IMR-90 (cell line): ENCODE measurements around the gene RELCH. TPM values are rescaled to one million over a fixed set of nuclear protein-coding genes. Genes with fewer than 3 reads are reported as not detected.

ENCODE experiments used
- ATAC-seq: fragments of 200-7000 bp; cut with Tn5 transposase; 2 replicates; pipeline ENCODE4 v1.9.1; 2020; ENCODE audit warnings: low read depth, mild to moderate bottlenecking, moderate library complexity
- BruUV-seq: library from RNA; stranded (reverse); fragments of 400-500 nt; replicated peaks from 2 replicates; lab custom pipeline; 2021; lab: Mats Ljungman, UMichigan
- CTCF ChIA-PET: fragments of 300-600 bp; formaldehyde crosslinking; extraction: SDS; loops from one replicate; lab custom pipeline; 2021; ENCODE audit warnings: antibody characterized with exemption; lab: Yijun Ruan, JAX
- POLR2A ChIA-PET: fragments of 300-600 bp; sonication (Branson Sonifier 250); formaldehyde crosslinking; loops from one replicate; lab custom pipeline; 2022; ENCODE audit warnings: antibody characterized with exemption; ENCODE audit not compliant: unreplicated experiment; lab: Charles Lee
- DNase-seq: peaks from one replicate; pipeline ENCODE4 v3.0.0; 2013
- H2AFZ ChIP-seq: replicated peaks from 2 replicates; pipeline ENCODE3; 2013; ENCODE audit warnings: low read length, mild to moderate bottlenecking; ENCODE audit not compliant: poor library complexity
- H2AK5ac ChIP-seq: 2 replicates; pipeline ENCODE4 v1.6.1; 2013; ENCODE audit warnings: low read depth, low read length, inconsistent platforms
- H2AK9ac ChIP-seq: replicated peaks from 2 replicates; pipeline ENCODE3; 2013; ENCODE audit warnings: mild to moderate bottlenecking, low read depth, low read length, moderate library complexity; ENCODE audit not compliant: poor library complexity
- H2BK120ac ChIP-seq: 2 replicates; pipeline ENCODE4 v1.6.1; 2013; ENCODE audit warnings: low read depth, low read length, inconsistent platforms
- H2BK15ac ChIP-seq: 3 replicates; pipeline ENCODE4 v1.6.1; 2013; ENCODE audit warnings: low read depth, low read length, inconsistent platforms
- H2BK20ac ChIP-seq: 2 replicates; pipeline ENCODE4 v1.6.1; 2013; ENCODE audit warnings: low read depth, mild to moderate bottlenecking, inconsistent platforms, low read length, moderate library complexity
- H2BK5ac ChIP-seq: 2 replicates; pipeline ENCODE4 v1.6.1; 2013; ENCODE audit warnings: mild to moderate bottlenecking, low read depth, low read length, inconsistent platforms; ENCODE audit not compliant: poor library complexity, severe bottlenecking
- H3K14ac ChIP-seq: replicated peaks from 2 replicates; pipeline ENCODE4 v1.6.1; 2013; ENCODE audit warnings: low read depth, low read length, inconsistent platforms
- H3K18ac ChIP-seq: 2 replicates; pipeline ENCODE4 v1.6.1; 2013; ENCODE audit warnings: low read depth, low read length, control low read depth
- H3K23ac ChIP-seq: 2 replicates; pipeline ENCODE4 v1.6.1; 2013; ENCODE audit warnings: low read depth, low read length, inconsistent platforms
- H3K27ac ChIP-seq: 2 replicates; pipeline ENCODE4 v1.5.1; 2013; ENCODE audit warnings: mild to moderate bottlenecking, control low read depth, low read length; ENCODE audit not compliant: insufficient read depth
- H3K27me3 ChIP-seq: 2 replicates; pipeline ENCODE4 v1.6.1; 2013; ENCODE audit warnings: low read length; ENCODE audit not compliant: control insufficient read depth, insufficient read depth
- H3K36me3 ChIP-seq: 2 replicates; pipeline ENCODE4 v1.6.1; 2013; ENCODE audit warnings: low read length, mixed read lengths; ENCODE audit not compliant: control insufficient read depth, insufficient read depth
- H3K4ac ChIP-seq: 2 replicates; pipeline ENCODE4 v1.6.1; 2013; ENCODE audit warnings: low read depth, low read length, inconsistent platforms
- H3K4me1 ChIP-seq: 2 replicates; pipeline ENCODE4 v1.6.1; 2013; ENCODE audit warnings: low read length, mixed read lengths; ENCODE audit not compliant: control insufficient read depth, insufficient read depth
- H3K4me2 ChIP-seq: 2 replicates; pipeline ENCODE4 v1.6.1; 2013; ENCODE audit warnings: low read depth, mild to moderate bottlenecking, control low read depth, low read length, moderate library complexity
- H3K4me3 ChIP-seq: 2 replicates; pipeline ENCODE4 v1.5.1; 2013; ENCODE audit warnings: low read depth, mild to moderate bottlenecking, control low read depth, low read length, moderate library complexity; ENCODE audit not compliant: insufficient read depth
- H3K56ac ChIP-seq: 2 replicates; pipeline ENCODE4 v1.6.1; 2013; ENCODE audit warnings: low read length, inconsistent platforms; ENCODE audit not compliant: insufficient read depth; ENCODE audit errors: extremely low read depth
- H3K79me1 ChIP-seq, 2 experiments: 2 replicates each; pipeline ENCODE4 v1.6.1; 2013; ENCODE audit warnings: low read length in 2 of 2, inconsistent platforms in 1 of 2, low read depth in 1 of 2
- H3K9ac ChIP-seq: 2 replicates; pipeline ENCODE4 v1.6.1; 2013; ENCODE audit warnings: low read depth, low read length, control low read depth
- H3K9me1 ChIP-seq: 2 replicates; pipeline ENCODE4 v1.6.1; 2013; ENCODE audit warnings: low read length, inconsistent platforms; ENCODE audit not compliant: insufficient read depth
- H3K9me3 ChIP-seq: 2 replicates; pipeline ENCODE4 v1.6.1; 2013; ENCODE audit warnings: low read length; ENCODE audit not compliant: control insufficient read depth, insufficient read depth
- H4K20me1 ChIP-seq: 2 replicates; pipeline ENCODE4 v1.6.1; 2013; ENCODE audit warnings: low read length, inconsistent platforms; ENCODE audit not compliant: insufficient read depth
- H4K5ac ChIP-seq: 2 replicates; pipeline ENCODE4 v1.6.1; 2013; ENCODE audit warnings: mild to moderate bottlenecking, low read depth, low read length, control low read depth
- H4K8ac ChIP-seq, 2 experiments: 2 replicates each; pipeline ENCODE4 v1.6.1; 2013; ENCODE audit warnings: low read depth in 2 of 2, low read length in 2 of 2, control low read depth in 1 of 2, inconsistent platforms in 1 of 2
- H4K91ac ChIP-seq: 2 replicates; pipeline ENCODE4 v1.6.1; 2013; ENCODE audit warnings: low read depth, low read length, inconsistent platforms; ENCODE audit not compliant: insufficient read depth
- CTCF ChIP-seq: conservative IDR thresholded peaks from 2 replicates; pipeline ENCODE4 v1.5.1; 2012; ENCODE audit warnings: mild to moderate bottlenecking, low read depth, low read length, improper control_type of control experiment
- ELK1 ChIP-seq: fragments of 150-350 bp; IDR thresholded peaks from 2 replicates; pipeline ENCODE4 v1.6.1; 2016; ENCODE audit warnings: low read depth, mild to moderate bottlenecking, low read length, moderate library complexity, borderline replicate concordance
- MAFK ChIP-seq: IDR thresholded peaks from 2 replicates; pipeline ENCODE4 v1.6.1; 2012; ENCODE audit warnings: low read depth, low read length, improper control_type of control experiment
- NFE2L2 ChIP-seq: fragments of 150-350 bp; IDR thresholded peaks from 2 replicates; pipeline ENCODE4 v1.6.1; 2016; ENCODE audit warnings: low read depth, mild to moderate bottlenecking, low read length
- POLR2A ChIP-seq: IDR thresholded peaks from 2 replicates; pipeline ENCODE4 v1.6.1; 2012; ENCODE audit warnings: mild to moderate bottlenecking, low read depth, low read length
- RAD21 ChIP-seq: IDR thresholded peaks from 2 replicates; pipeline ENCODE4 v1.6.1; 2012; ENCODE audit warnings: low read length, improper control_type of control experiment
- WGBS, 2 experiments: methylation state at CpG; one replicate each; pipeline versions ENCODE4 v1.1.5 to v1.1.7; 2013; ENCODE audit warnings: missing lambda C conversion rate in 2 of 2; ENCODE audit not compliant: insufficient read length in 1 of 2; ENCODE audit errors: extremely low coverage in 2 of 2; 5-methylcytosine and 5-hydroxymethylcytosine counted together
- dilution Hi-C: fragments of 300-500 bp; cut with HindIII; formaldehyde crosslinking; loops from one replicate; pipeline ENCODE4 v1.14.3; 2018; ENCODE audit warnings: low sequenced_read_pairs; ENCODE audit not compliant: unreplicated experiment
- in situ Hi-C: fragments of 300-500 bp; cut with MboI; formaldehyde crosslinking; loops from 3 replicates; pipeline ENCODE4 v1.14.3; 2019; ENCODE audit warnings: low sequenced_read_pairs, inconsistent platforms, mixed read lengths
- intact Hi-C: fragments of 100-400 bp; cut with micrococcal nuclease; formaldehyde crosslinking; loops from 2 replicates; pipeline ENCODE4 v1.10.0; 2022
- polyA plus RNA-seq, 3 experiments: library from polyadenylated mRNA; depleted of rRNA; stranded (reverse); fragments of >200 nt; gene quantifications; 2 replicates each; pipeline ENCODE4 v1.2.3, GENCODE V29; 2012; ENCODE audit warnings: low replicate concordance in 1 of 3
- total RNA-seq: library from RNA; depleted of rRNA; stranded (reverse); fragments of >200 nt; gene quantifications from 2 replicates; pipeline ENCODE4 v1.2.3, GENCODE V29; 2012
- TF ChIP-seq, protein P1 (sequence below): fragments of 150-350 bp; IDR thresholded peaks from 2 replicates; pipeline ENCODE4 v1.6.1; 2017; ENCODE audit warnings: mild to moderate bottlenecking, antibody characterized with exemption, low read length, low read depth

The RELCH gene
- total and polyA plus RNA-seq, 2 of the 4 experiments (the other 2 are of a cell fraction): 14.4 to 52.5 TPM

- no peak overlapping the region for H3K14ac ChIP-seq
- H3K56ac ChIP-seq: no peak overlapping the region
- no peak overlapping the region for H2BK15ac ChIP-seq
- H3K9ac ChIP-seq: no peak overlapping the region
- no peak overlapping the region for H2BK5ac ChIP-seq
- no CpG with 5 or more reads among the region's 3 CpGs for WGBS, 2 experiments
- H3K18ac ChIP-seq: no peak overlapping the region
- no peaks in the 10 kb centered on the region for H3K36me3 ChIP-seq
- H3K4me1 ChIP-seq: peaks cover 4% of the 10 kb centered on the region
- POLR2A ChIA-PET: no interaction called here
- CTCF ChIA-PET: interaction anchor here (0.8 kb wide), 1 partner anchor 10 kb away, joined by 3 read pairs; no protein-coding TSS in a partner anchor
- no peak overlapping the region for H3K27ac ChIP-seq
- H3K79me1 ChIP-seq: no peaks in the 10 kb centered on the region
- no peak overlapping the region for H2BK20ac ChIP-seq
- H3K9me3 ChIP-seq: no peaks in the 10 kb centered on the region
- no peak overlapping the region for H3K4me2 ChIP-seq
- H3K27me3 ChIP-seq: peaks cover 38% of the 10 kb centered on the region
- no peak overlapping the region for H3K4ac ChIP-seq
- H2AK9ac ChIP-seq: no peak overlapping the region
- DNase-seq (no peak), ATAC-seq (no peak)
- H2BK120ac ChIP-seq: no peak overlapping the region
- no peak overlapping the region for H4K91ac ChIP-seq
- TF ChIP-seq POLR2A (no peak), CTCF (no peak), ELK1 (no peak), NFE2L2 (no peak), RAD21 (no peak), MAFK (no peak)
- TF ChIP-seq, protein P1, sequence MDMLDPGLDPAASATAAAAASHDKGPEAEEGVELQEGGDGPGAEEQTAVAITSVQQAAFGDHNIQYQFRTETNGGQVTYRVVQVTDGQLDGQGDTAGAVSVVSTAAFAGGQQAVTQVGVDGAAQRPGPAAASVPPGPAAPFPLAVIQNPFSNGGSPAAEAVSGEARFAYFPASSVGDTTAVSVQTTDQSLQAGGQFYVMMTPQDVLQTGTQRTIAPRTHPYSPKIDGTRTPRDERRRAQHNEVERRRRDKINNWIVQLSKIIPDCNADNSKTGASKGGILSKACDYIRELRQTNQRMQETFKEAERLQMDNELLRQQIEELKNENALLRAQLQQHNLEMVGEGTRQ: no peak
- intact Hi-C loops: no loop called here
- no TSS peak for BruUV-seq
- in situ Hi-C loops: no loop called here
- H2AFZ ChIP-seq: no peak overlapping the region
- H2AK5ac ChIP-seq: no peak overlapping the region
- H4K5ac ChIP-seq: no peak overlapping the region
- H3K9me1 ChIP-seq: peaks cover 3% of the 10 kb centered on the region; the same call in 1 of the 2 replicates
- no peak overlapping the region for H3K23ac ChIP-seq
- no peak overlapping the region for H3K4me3 ChIP-seq
- H4K20me1 ChIP-seq: no peaks in the 10 kb centered on the region
- H4K8ac ChIP-seq: no peak overlapping the region
- dilution Hi-C loops: no loop called here
Measured at GRCh38 chr18:62341473-62341872, 154.4 kb downstream of the RELCH start.
